Upper lobe of right lung (tissue), 1 donor: ENCODE data around the gene MT2A. TPM values are rescaled to one million over a fixed set of nuclear protein-coding genes. Genes with fewer than 3 reads are reported as not detected.

Experiments used
- ATAC-seq: fragments of 200-7000 bp; cut with Tn5 transposase; one replicate; pipeline ENCODE4 v1.9.1; 2020; ENCODE audit warnings: mild to moderate bottlenecking, moderate library complexity
- DNase-seq: peaks from one replicate; pipeline ENCODE4 v3.0.0-alpha.2; 2020
- H3K27ac ChIP-seq: fragments of 200-600 bp; one replicate; pipeline ENCODE4 v1.8.0; 2022
- H3K27me3 ChIP-seq: fragments of 200-600 bp; one replicate; pipeline ENCODE4 v1.8.0; 2022; ENCODE audit warnings: mild to moderate bottlenecking
- H3K36me3 ChIP-seq: fragments of 200-600 bp; one replicate; pipeline ENCODE4 v1.8.0; 2022
- H3K4me1 ChIP-seq: fragments of 200-600 bp; one replicate; pipeline ENCODE4 v1.8.0; 2022
- H3K4me3 ChIP-seq: fragments of 200-600 bp; one replicate; pipeline ENCODE4 v1.8.0; 2022; ENCODE audit warnings: mild to moderate bottlenecking
- H3K9me3 ChIP-seq: fragments of 200-600 bp; one replicate; pipeline ENCODE4 v1.8.0; 2022
- intact Hi-C: fragments of 100-400 bp; cut with DNase I; formaldehyde crosslinking; loops from one replicate; pipeline ENCODE4 v1.11.0; 2022
- total RNA-seq: library from RNA; stranded (reverse); fragmentation: NEBNext Ultra II Directional; extraction: Animal tissue kit (Norgen Biotek cat#: 25700); gene quantifications from one replicate; pipeline ENCODE4 v1.2.1, GENCODE V29; 2021
- TF ChIP-seq, protein P1 (sequence below): fragments of 200-600 bp; IDR thresholded peaks from one replicate; pipeline ENCODE4 v1.8.0; 2022; ENCODE audit warnings: antibody characterized with exemption
- donor health status: DM: no; HTN: yes; CAD: no; lungs with severe emphysema.

MT2A gene
- total RNA-seq, 1 donor from 2014 or later: 349 TPM

DNA sequence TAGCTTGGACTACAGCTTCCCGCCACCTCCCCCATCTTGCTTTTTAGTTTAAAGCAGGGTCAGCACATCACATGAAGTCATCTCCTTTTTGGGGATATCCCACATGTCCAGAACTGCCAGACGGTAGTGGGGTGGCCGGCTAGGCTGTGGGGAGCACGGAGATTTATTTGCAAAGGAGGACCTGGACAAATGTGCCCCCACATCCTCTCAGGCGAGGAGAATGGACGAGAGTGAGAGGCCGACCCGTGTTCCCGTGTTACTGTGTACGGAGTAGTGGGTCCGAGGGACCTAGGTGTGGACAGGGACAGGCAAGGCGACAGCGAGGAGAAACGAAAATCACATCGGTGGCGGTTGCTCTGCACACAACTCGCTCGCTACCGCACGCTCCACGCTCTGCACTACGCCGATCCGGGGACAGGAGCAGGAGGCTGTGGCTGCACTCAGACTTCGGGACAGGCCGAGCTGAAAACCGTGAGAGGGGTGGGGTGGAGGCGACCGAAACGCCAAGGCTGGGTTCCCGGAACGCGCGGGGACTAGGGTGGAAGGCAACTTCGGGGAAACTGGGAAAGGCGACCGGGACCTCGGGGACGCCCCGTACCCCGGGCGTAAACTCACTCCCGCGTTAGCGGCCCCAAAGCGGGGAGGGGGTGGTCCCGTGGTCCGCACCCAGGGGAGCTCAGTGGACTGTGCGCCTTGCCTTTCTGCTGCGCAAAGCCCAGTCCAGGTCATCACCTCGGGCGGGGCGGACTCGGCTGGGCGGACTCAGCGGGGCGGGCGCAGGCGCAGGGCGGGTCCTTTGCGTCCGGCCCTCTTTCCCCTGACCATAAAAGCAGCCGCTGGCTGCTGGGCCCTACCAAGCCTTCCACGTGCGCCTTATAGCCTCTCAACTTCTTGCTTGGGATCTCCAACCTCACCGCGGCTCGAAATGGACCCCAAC is 29.7 kb downstream of the MT2A start, which contains the start of gene MT1A:
Gene MT1A (plus strand): TSS at position 853 of the 937 bp plus-strand sequence. CDS start 73 bp downstream, at position 926.
- H3K27ac ChIP-seq: no peak within 1 kb of the TSS
- ATAC-seq (peak; percentile 80), DNase-seq (peak; percentile 83)
- H3K9me3 ChIP-seq: no peaks in the 10 kb centered on the region
- H3K27me3 ChIP-seq: peaks cover 40% of the 10 kb centered on the region
- peaks cover 23% of the 10 kb centered on the region for H3K4me1 ChIP-seq
- intact Hi-C loops: no loop called here
- no peaks in the 10 kb centered on the region for H3K36me3 ChIP-seq
- H3K4me3 ChIP-seq: peak within 1 kb of the TSS; percentile 51
- TF ChIP-seq, protein P1, sequence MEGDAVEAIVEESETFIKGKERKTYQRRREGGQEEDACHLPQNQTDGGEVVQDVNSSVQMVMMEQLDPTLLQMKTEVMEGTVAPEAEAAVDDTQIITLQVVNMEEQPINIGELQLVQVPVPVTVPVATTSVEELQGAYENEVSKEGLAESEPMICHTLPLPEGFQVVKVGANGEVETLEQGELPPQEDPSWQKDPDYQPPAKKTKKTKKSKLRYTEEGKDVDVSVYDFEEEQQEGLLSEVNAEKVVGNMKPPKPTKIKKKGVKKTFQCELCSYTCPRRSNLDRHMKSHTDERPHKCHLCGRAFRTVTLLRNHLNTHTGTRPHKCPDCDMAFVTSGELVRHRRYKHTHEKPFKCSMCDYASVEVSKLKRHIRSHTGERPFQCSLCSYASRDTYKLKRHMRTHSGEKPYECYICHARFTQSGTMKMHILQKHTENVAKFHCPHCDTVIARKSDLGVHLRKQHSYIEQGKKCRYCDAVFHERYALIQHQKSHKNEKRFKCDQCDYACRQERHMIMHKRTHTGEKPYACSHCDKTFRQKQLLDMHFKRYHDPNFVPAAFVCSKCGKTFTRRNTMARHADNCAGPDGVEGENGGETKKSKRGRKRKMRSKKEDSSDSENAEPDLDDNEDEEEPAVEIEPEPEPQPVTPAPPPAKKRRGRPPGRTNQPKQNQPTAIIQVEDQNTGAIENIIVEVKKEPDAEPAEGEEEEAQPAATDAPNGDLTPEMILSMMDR: no peak

DNA sequence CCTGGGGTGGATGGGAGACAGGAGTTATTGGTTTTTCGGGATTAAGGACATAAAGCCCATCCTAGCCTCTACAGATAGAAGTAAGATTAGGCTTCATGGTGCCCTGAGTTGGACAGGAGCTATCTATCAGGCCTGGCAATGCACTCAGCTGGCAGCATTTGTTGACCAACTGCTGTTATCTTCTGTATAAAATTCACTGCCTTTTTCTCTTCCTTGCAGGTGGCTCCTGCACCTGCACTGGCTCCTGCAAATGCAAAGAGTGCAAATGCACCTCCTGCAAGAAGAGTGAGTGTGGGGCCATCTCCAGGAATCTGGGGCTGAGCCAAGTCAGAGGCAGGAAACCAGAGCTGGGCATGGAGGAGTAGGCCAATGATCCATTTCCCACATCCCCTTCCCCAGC is 30.7 kb downstream of the MT2A start:
- no peaks in the 10 kb centered on the region for H3K36me3 ChIP-seq
- intact Hi-C loops: no loop called here
- H3K9me3 ChIP-seq: no peaks in the 10 kb centered on the region
- H3K27ac ChIP-seq: no peak overlapping the region
- ATAC-seq (no peak), DNase-seq (no peak)
- peaks cover 33% of the 10 kb centered on the region for H3K4me1 ChIP-seq
- no peak overlapping the region for H3K4me3 ChIP-seq
- TF ChIP-seq, protein P1: no peak
- H3K27me3 ChIP-seq: peaks cover 39% of the 10 kb centered on the region

DNA sequence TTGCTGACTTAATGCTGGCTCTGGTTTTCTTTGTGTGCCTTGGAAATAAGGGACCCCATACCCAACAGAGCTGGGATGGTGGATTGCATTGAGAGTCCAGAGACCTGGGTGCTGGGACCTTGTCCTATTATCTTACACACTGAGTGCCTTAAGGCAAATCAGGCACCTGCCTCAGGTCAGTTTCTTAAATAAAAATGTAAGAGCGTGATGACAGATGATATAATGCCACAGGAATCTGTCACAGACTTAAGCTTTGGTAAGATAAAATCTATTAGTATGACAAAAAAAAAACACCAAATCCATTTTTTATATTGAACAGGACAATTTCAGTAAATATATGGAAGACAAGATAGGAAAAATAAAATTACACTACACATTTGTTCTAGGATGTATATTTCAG is 31.7 kb downstream of the MT2A start:
- Histone ChIP-seq H3K4me3 (no peak overlapping the region), H3K4me1 (peaks cover 33% of the 10 kb centered on the region), H3K27ac (no peak overlapping the region), H3K36me3 (no peaks in the 10 kb centered on the region), H3K27me3 (peaks cover 29% of the 10 kb centered on the region), H3K9me3 (no peaks in the 10 kb centered on the region)
- no peak for ATAC-seq
- TF ChIP-seq, protein P1: no peak
- intact Hi-C loops: no loop called here
- DNase-seq: no peak

DNA sequence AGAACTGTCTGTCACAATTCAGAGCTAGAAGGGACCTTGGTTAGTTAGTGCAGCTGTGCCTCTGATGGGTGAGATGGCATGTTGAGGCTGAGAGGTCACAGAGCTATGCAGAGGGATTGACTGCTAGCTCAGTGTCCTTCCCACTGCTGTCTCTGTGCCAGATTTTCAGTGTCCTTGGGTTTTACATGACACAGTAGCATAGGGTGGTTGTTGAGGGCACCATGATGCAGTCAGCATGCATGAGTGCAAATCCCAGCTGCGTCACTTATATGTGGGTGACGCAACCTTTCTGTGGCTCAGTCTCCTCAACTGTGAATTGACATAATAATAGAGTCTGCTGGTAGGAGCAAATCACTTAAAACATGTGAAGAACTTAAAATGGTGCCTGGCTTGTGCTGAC is 32.8 kb downstream of the MT2A start:
- Histone ChIP-seq H3K9me3 (no peaks in the 10 kb centered on the region), H3K36me3 (no peaks in the 10 kb centered on the region), H3K27ac (no peak overlapping the region), H3K27me3 (peaks cover 18% of the 10 kb centered on the region), H3K4me1 (peaks cover 26% of the 10 kb centered on the region), H3K4me3 (no peak overlapping the region)
- intact Hi-C loops: no loop called here
- TF ChIP-seq, protein P1: no peak
- DNase-seq (no peak), ATAC-seq (no peak)

DNA sequence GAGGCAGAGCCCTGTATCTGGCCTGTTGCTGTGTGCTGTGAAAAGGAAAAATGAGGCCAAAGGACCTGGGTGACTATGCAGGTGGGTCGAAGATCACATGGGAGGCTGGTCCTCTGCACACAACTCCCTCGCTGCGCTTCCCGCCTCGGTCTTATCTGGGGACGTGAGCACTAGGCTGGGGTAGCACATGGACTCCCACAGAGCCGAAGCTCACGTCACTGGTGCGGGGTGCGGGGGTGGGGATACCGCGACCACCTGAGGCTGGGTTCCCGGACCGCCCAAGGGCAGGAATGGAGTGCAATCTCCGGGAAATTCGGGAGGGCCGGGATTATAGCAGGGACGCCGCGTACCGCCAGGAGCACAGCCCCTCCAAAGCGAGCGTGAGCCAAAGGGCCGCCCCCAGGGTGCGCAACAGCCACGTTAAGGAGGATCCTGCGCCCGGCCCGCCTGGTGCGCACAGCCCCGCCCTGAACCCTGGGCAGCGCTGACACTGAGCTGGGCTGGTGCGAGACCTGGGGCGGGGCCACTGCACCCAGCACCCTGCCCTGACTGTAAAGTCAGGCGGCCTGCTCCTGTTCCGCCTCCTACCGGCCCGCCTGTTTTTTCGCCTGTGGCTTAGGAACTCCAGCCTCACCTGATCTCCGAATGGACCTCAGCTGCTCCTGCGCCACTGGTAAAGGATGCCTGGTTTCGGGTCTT is 34.8 kb downstream of the MT2A start:
- no peaks in the 10 kb centered on the region for H3K36me3 ChIP-seq
- ATAC-seq: peak; percentile 96
- no peaks in the 10 kb centered on the region for H3K9me3 ChIP-seq
- peaks cover 30% of the 10 kb centered on the region for H3K27me3 ChIP-seq
- H3K4me3 ChIP-seq: peak overlapping the region; percentile 37
- H3K27ac ChIP-seq: no peak overlapping the region
- H3K4me1 ChIP-seq: peaks cover 22% of the 10 kb centered on the region
- TF ChIP-seq, protein P1: peak; percentile 47
- intact Hi-C loops: no loop called here
- DNase-seq: peak; percentile 90
